Keratinocyte (primary cell): ENCODE data around the gene ARMC3. TPM values are rescaled to one million over a fixed set of nuclear protein-coding genes. Genes with fewer than 3 reads are reported as not detected.

ENCODE experiments used
- DNase-seq: peaks from one replicate; pipeline ENCODE4 v3.0.0-alpha.2; 2011; ENCODE audit warnings: low read depth, missing footprints, low spot score
- FAIRE-seq: peaks from 2 replicates; lab custom pipeline; 2011; peaks lifted over from hg19 to GRCh38; lab: Jason Lieb, UNC
- H2AFZ ChIP-seq: 2 replicates; pipeline ENCODE4 v1.6.0; 2012; ENCODE audit warnings: low read length, control low read depth, inconsistent platforms; ENCODE audit not compliant: control insufficient read depth
- H3K27ac ChIP-seq: 2 replicates; pipeline ENCODE4 v1.5.1; 2011; ENCODE audit warnings: low read length; ENCODE audit not compliant: control insufficient read depth, insufficient read depth
- H3K27me3 ChIP-seq: 3 replicates; pipeline ENCODE4 v1.6.0; 2011; ENCODE audit warnings: low read length; ENCODE audit not compliant: control insufficient read depth, insufficient read depth; ENCODE audit errors: extremely low read depth
- H3K36me3 ChIP-seq, 2 experiments: 2 replicates in 1 of 2; 3 replicates in 1 of 2; pipeline ENCODE4 v1.5.1; 2011; ENCODE audit warnings: low read length in 2 of 2, mild to moderate bottlenecking in 1 of 2; ENCODE audit not compliant: control insufficient read depth in 2 of 2, insufficient read depth in 2 of 2; ENCODE audit errors: extremely low read depth in 1 of 2
- H3K4me1 ChIP-seq: 3 replicates; pipeline ENCODE4 v1.5.1; 2011; ENCODE audit warnings: low read length; ENCODE audit not compliant: control insufficient read depth, insufficient read depth; ENCODE audit errors: extremely low read depth
- H3K4me2 ChIP-seq: 3 replicates; pipeline ENCODE4 v1.6.0; 2011; ENCODE audit warnings: low read depth, low read length; ENCODE audit not compliant: control insufficient read depth, insufficient read depth; ENCODE audit errors: extremely low read depth
- H3K4me3 ChIP-seq, 3 experiments: fragments of 200-600 bp in 1 of 3; sonication (generic) in 1 of 3; 2 replicates in 2 of 3; 3 replicates in 1 of 3; pipeline ENCODE4 v1.5.1; 2011 to 2016; ENCODE audit warnings: low read length in 3 of 3, mild to moderate bottlenecking in 3 of 3, control low read depth in 2 of 3, inconsistent platforms in 1 of 3, low read depth in 1 of 3, mixed read lengths in 1 of 3, mixed run types in 1 of 3, moderate library complexity in 1 of 3; ENCODE audit not compliant: control insufficient read depth in 2 of 3, insufficient read depth in 2 of 3; ENCODE audit errors: extremely low read depth in 1 of 3
- H3K79me2 ChIP-seq: 2 replicates; pipeline ENCODE4 v1.6.0; 2012; ENCODE audit warnings: low read length; ENCODE audit not compliant: control insufficient read depth, insufficient read depth
- H3K9ac ChIP-seq: 3 replicates; pipeline ENCODE4 v1.6.0; 2011; ENCODE audit warnings: low read length; ENCODE audit not compliant: control insufficient read depth, insufficient read depth; ENCODE audit errors: extremely low read depth
- H3K9me1 ChIP-seq: 3 replicates; pipeline ENCODE4 v1.6.0; 2011; ENCODE audit warnings: low read length; ENCODE audit not compliant: control insufficient read depth, insufficient read depth; ENCODE audit errors: extremely low read depth
- H3K9me3 ChIP-seq: 2 replicates; pipeline ENCODE4 v1.5.1; 2012; ENCODE audit warnings: low read depth, low read length; ENCODE audit not compliant: control insufficient read depth
- H4K20me1 ChIP-seq: 3 replicates; pipeline ENCODE4 v1.6.0; 2011; ENCODE audit warnings: low read length; ENCODE audit not compliant: control insufficient read depth, insufficient read depth; ENCODE audit errors: extremely low read depth
- CTCF ChIP-seq, 3 experiments: IDR thresholded peaks in 1 of 3; conservative IDR thresholded peaks in 1 of 3; optimal IDR thresholded peaks in 1 of 3; 2 replicates in 2 of 3; 3 replicates in 1 of 3; pipeline versions ENCODE3 to v1.5.1; 2011; ENCODE audit warnings: low read length in 3 of 3, mild to moderate bottlenecking in 3 of 3, moderate library complexity in 2 of 3, control low read depth in 1 of 3, inconsistent platforms in 1 of 3; ENCODE audit not compliant: insufficient read depth in 2 of 3; ENCODE audit errors: extremely low read depth in 1 of 3
- EZH2 ChIP-seq: IDR thresholded peaks from one replicate; pipeline ENCODE4 v1.6.1; 2012; ENCODE audit warnings: inconsistent platforms, mild to moderate bottlenecking, low read length, moderate library complexity
- dilution Hi-C: fragments of 300-500 bp; cut with MboI; formaldehyde crosslinking; loops from one replicate; pipeline ENCODE4 v1.7.0; 2020; ENCODE audit warnings: low sequenced_read_pairs; ENCODE audit not compliant: extremely low pct_ligation_motif_present
- polyA plus RNA-seq, 5 experiments: library from polyadenylated mRNA; depleted of rRNA in 3 of 5; stranded (reverse) in 3 of 5; stranded (forward) in 1 of 5; unstranded in 1 of 5; fragments of >200 nt; gene quantifications; 1 replicate in 1 of 5; 2 replicates in 3 of 5; 3 replicates in 1 of 5; pipeline versions ENCODE4 v1.2.1 to v1.2.3, GENCODE V29; 2011 to 2012; ENCODE audit warnings: missing spikeins in 2 of 5, low read depth in 1 of 5, low replicate concordance in 1 of 5

Gene ARMC3
- polyA plus RNA-seq, 1 donor (not counting 4 experiments of a cell fraction or from before 2014, with no cell fraction given): not detected

- H3K36me3 ChIP-seq: no peaks in the 10 kb centered on the region
- dilution Hi-C loops: no loop called here
- DNase-seq (peak; percentile 7), FAIRE-seq (peak; percentile 95)
- peaks cover 11% of the 10 kb centered on the region for H3K4me1 ChIP-seq
- H3K4me3 ChIP-seq: no peak overlapping the region
- no peaks in the 10 kb centered on the region for H3K9me1 ChIP-seq
- H3K27ac ChIP-seq: no peak overlapping the region
- no peaks in the 10 kb centered on the region for H3K27me3 ChIP-seq
- H4K20me1 ChIP-seq: no peaks in the 10 kb centered on the region
- H3K9ac ChIP-seq: peak overlapping the region; percentile 8
- H3K79me2 ChIP-seq: no peaks in the 10 kb centered on the region
- H2AFZ ChIP-seq: peak overlapping the region; percentile 21
- H3K9me3 ChIP-seq: no peaks in the 10 kb centered on the region
- TF ChIP-seq CTCF (optimal IDR thresholded peaks at IDR 0.05 in 1 of 3, IDR thresholded peaks at IDR 0.05 in 1 of 3, conservative IDR thresholded peaks at IDR 0.05 in 1 of 3; ENCODE audit: extremely low read depth in 1 of 3, insufficient read depth in 2 of 3, low read length in 3 of 3): no peak
- no peak for TF ChIP-seq EZH2
- peak overlapping the region; percentile 25 for H3K4me2 ChIP-seq
Measured at GRCh38 chr10:23053036-23053435, 125.2 kb downstream of the ARMC3 start.

GRCh38 chr10:23055424-23056185 is 127.8 kb downstream of the ARMC3 start:
- no peak overlapping the region for H3K4me2 ChIP-seq
- no peaks in the 10 kb centered on the region for H3K9me3 ChIP-seq
- no peaks in the 10 kb centered on the region for H3K27me3 ChIP-seq
- dilution Hi-C loops: no loop called here
- no peak overlapping the region for H2AFZ ChIP-seq
- no peak for TF ChIP-seq EZH2
- TF ChIP-seq CTCF (optimal IDR thresholded peaks at IDR 0.05 in 1 of 3, IDR thresholded peaks at IDR 0.05 in 1 of 3, conservative IDR thresholded peaks at IDR 0.05 in 1 of 3; ENCODE audit: extremely low read depth in 1 of 3, insufficient read depth in 2 of 3, low read length in 3 of 3): no peak
- no peaks in the 10 kb centered on the region for H3K79me2 ChIP-seq
- DNase-seq: no peak
- H3K4me3 ChIP-seq: no peak overlapping the region
- H3K36me3 ChIP-seq: no peaks in the 10 kb centered on the region
- H3K9ac ChIP-seq: no peak overlapping the region
- H3K27ac ChIP-seq: no peak overlapping the region
- peaks cover 11% of the 10 kb centered on the region for H3K4me1 ChIP-seq
- no peaks in the 10 kb centered on the region for H4K20me1 ChIP-seq
- H3K9me1 ChIP-seq: peaks cover 2% of the 10 kb centered on the region
- no peak for FAIRE-seq
